B cell (primary cell): Measurements from ENCODE around the gene SULT2B1.

Experiments
- CTCF ChIP-seq: fragments of 200-600 bp; IDR thresholded peaks from one replicate; pipeline ENCODE4 v1.8.0; 2022; ENCODE audit warnings: antibody characterized with exemption, mild to moderate bottlenecking
- EZH2 ChIP-seq: IDR thresholded peaks from 2 replicates; pipeline ENCODE4 v1.6.1; 2012; ENCODE audit warnings: borderline replicate concordance, low read depth, mild to moderate bottlenecking, moderate library complexity, low read length; ENCODE audit not compliant: insufficient read depth, poor library complexity, severe bottlenecking

GRCh38 chr19:48630296-48631063 lies 78.5 kb downstream of the SULT2B1 start:
- TF ChIP-seq CTCF (no peak), EZH2 (no peak)
